GM18858 (cell line): ENCODE results near the gene SIT1.
"Not testable (repeated sequence)": the region's sequence is repeated elsewhere in the genome, so short reads cannot be mapped to it uniquely, and the experiment has no call there.

Experiments
- ATAC-seq: cut with Tn5 transposase; IDR thresholded peaks from one replicate; pipeline ENCODE4 v1.9.1; 2021; ENCODE audit not compliant: unreplicated experiment

Gene SIT1

DNA sequence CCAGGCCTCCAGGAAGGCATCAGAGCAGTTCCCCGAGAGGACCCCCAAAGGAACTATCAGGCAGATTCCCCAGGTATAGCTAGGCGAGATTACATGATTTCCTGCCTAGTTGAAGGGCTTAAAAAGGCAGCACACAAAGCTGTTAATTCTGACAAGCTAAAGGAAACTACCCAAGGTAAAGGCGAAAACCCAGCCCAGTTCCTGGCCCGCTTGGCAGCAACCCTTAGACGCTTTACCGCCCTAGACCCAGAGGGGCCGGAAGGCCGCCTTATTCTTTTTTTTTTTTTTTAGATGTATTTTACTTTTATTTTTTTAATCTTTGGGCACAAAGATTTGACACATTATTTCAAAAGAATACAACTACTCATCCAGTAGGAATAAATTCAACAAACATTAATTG, 12.0 kb downstream of the SIT1 start:
- ATAC-seq, result not testable (repeated sequence)

DNA sequence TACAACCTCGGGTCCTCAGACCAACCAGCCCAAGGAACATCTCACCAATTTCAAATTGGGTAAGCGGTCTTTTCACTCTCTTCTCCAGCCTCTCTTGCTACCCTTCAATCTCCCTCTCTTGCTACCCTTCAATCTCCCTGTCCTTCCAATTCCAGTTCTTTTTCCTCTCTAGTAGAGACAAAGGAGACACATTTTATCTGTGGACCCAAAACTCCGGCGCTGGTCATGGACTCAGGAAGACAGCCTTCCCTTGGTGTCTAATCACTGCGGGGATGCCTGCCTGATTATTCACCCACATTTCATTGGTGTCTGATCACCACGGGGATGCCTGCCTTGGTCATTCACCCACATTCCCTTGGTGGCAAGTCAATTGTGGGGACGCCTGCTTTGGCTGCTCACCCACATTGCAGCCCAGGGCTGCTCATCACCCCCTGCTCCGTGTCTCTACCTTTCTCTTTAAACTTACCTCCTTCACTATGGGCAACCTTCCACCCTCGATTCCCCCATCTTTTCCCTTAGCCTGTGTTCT, 13.2 kb downstream of the SIT1 start:
- ATAC-seq, result not testable (repeated sequence)

GRCh38 chr9:35636877-35637246, 13.9 kb downstream of the SIT1 start:
- ATAC-seq, result not testable (repeated sequence)

DNA sequence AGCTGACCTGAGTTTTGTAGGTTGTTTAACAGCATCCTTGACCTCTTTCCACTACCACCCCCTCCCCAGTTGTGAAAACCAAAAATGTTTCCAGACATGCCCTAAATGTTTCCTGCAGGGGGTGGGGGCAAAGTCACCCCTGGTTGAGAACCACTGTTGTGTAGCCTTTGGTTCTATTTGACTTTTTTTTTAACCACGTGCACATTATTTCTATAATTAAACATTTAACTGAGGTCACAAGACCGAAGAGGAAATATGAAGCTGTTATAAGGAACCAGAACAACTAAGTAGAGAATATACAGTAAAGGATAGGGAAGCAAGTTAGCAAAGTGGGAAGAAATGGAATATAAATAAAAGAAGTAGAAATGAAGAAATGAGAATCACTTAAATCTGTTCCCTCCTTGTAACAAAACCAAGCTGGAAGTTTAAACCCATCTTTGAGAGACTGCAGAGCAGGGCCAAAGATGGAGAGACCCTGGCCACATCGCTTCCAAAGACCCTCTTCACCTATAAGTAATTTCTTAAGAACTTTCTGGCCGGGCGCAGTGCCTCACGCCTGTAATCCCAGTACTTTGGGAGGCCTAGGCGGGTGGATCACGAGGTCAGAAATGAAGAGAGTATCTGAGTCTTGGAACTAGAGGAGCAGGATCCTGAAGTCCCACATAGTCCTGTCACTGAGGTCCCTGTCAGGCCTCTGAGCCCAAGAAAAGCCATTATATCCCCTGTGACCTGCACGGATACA, 14.4 kb downstream of the SIT1 start:
- ATAC-seq, result no peak

DNA sequence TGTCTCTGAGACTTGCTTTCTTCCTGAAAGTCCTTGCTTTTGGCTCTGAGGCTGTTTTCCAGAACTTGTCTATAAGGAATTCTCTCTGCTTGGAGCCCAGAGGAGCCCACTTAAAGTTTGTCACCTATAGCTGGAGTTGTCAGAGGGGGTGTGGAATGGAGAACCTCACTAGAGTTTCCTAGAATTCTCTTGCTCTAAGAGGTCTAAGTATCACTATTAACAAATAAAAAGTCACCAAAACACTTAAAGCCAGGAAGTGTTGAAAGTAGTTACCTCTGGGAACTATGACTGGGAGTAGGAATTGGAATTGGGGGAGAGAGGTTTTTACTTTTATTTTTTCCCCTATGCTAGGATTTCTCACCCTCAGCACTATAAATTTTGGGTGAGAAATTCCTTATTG, 15.0 kb downstream of the SIT1 start:
- ATAC-seq, result no peak

GRCh38 chr9:35629597-35629996, 21.1 kb downstream of the SIT1 start:
- no peak for ATAC-seq

DNA sequence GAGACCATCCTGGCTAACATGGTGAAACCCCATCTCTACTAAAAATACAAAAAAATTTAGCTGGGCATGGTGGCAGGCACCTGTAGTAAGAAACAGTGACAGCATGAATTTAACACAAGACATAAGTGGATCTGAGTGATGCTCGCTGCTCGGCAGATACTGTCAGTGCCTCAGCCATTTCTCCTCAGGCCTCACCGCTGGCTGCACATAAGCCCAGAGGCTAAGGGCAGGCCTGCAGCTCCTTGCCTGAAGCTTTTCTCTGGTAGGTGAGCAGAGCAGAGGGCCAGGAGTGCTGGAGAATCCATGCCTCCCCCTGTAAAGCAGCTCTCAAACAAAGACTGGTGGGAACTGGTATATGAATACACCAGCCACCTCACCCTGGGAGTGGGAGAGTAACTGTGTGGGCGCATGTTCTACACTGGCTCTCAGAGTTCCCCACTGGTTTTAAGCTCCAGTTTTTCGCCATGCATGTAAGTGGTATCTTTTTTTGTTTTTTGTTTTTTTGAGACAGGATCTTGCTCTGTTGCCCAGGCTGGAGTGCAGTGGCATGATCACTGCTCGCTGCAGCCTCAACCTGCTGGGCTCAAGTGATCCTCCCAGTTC, 22.2 kb downstream of the SIT1 start:
- ATAC-seq, result no peak

- ATAC-seq, result no peak
Observed at GRCh38 chr9:35627575-35627974, 23.2 kb downstream of the SIT1 start.

DNA sequence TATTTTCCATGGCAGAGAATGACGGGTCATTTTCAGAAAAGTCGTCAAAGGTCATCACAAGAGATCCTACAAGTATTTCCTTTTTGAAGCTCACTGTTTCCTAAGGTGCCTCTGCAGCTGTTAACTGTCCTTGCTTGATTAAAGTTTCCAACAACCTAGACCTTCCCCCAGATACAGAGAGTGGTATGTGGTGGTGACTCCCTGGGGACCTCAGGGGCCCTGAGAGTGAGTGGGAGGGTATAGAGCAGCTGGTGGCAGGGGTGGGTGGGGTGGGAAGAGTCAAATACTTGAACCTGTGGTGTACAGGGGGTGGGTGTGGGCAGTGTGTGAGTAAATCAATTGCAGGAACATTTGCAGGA, 31.0 kb downstream of the SIT1 start:
- ATAC-seq, result peak; percentile 50

DNA sequence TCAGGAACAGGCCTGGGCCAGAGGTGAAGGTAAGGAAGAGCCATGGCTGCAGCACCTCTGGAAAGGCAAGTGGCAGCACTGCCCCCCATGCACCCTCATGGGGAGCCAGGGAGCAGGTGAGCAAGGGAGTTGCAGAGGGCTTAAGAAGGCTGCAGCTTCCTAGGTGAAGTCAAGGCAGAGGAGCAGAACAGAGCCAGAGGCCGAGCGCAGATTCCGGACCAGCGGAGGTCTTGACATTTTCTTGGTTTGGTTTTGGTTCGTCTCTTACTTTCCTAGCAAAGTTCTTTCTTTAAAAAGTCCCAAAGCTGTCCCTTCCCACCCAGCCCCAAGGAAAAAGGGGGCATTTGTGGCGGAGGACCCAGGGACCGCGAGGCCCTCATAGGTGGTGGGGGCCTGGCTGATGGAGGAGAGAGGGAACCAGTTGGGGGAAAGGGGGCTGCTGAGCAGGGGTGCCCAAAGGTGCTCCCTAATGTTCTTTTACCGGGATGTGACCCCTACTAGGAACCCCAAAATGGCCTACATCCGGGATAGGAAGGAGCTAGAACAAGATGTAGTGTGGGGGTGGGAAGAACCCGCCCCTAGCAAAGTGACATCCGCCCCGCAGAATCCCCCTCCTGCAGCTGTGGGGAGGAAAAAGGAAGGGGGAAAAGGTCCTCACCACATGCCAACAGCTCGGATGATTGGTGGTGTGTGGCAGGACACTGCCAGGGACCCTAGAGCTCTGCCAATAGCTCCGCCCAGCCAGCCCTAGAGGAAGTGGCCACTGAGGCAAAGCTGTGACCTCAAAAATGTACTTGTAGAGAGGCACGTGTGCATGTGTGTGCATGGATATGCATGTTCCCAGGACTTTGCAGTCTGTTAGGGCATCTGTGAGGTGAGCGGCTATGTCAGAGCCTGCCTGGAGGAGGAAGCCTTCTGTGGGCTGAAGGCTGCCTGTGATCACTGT, 31.6 kb downstream of the SIT1 start:
- peak; percentile 29 for ATAC-seq

DNA sequence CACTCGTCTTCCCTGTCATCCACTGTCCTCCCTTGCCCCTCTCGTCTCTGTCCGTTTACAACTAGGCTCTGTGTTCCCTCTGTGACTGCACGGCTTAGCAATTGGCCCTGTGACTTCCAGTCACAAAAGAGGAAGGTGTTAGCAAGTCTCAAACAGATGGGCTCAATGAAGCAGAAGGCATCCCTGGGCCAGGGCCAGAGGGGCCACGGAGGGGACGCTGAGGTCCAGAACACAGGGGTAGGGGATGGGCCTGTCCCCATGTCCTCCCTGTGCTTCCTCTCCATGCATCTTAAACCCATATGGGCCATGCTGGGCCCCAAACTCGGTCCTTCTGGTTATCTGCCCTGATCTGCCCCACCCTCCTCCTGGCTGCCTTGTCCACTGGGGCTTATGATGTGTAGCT, 32.4 kb downstream of the SIT1 start, which contains the start of gene CD72:
TSS of gene CD72 (minus strand) at position 89 of the 403 bp plus-strand sequence. CDS start 110 bp downstream, outside the sequence.
- no peak for ATAC-seq

DNA sequence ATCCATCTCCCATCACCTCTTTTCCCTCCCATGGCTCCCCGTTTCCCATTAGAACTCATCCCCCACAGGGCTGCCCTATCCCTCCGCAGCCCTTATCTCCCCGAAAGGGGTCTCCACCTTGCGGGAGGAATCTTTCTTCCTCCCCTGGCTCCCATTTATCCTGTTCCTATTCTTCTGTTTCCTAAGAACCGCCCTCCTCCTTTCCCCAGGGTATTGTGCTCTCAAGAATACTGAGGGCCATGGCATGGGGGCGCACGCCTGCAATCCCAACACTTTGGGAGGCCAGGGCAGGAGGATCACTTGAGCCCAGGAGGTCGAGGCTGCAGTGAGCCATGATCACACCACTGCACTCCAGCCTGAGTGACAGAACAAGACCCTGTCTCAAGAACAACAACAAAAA, 33.2 kb downstream of the SIT1 start:
- ATAC-seq, result no peak

DNA sequence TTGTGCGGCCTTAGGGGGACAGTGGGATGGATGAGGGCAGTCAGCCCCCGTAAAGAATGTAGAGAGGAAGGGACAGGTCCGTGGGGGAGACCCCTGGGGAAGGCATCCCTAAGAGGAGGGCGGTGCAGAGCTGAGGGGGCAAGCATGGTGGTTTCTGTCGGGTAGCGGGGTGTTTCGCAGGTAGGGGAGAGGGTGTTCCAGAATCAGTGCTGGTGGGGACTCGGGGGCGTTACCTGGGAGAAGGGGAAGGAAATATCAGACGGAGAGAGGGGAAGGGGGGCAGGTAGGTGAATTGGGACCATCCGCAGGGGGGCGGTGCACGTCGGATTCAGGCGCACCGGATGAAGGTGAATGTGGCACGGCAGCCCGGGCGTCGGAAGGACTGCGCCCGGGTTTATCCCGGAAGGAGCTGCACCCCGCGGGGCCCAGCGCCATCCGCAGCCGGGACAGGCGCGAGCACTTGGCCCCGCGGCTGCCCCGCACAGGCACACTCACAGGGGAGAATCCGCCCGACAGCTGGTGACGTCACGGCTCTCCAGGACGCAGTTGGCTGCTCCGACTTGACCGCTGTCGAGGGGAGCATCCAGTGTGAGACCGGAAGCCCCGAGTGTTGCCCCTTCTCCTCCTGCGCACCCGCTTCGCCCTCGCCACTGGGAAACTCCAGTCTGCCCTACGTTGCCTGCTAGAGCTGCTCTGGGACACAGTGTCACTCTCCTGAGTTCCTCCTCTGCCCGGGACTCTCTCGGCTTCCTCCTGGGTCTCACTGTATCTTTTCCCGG, 33.9 kb downstream of the SIT1 start:
- ATAC-seq, result peak; percentile 37

GRCh38 chr9:35615981-35616680, 34.6 kb downstream of the SIT1 start:
- ATAC-seq, result no peak

GRCh38 chr9:35612843-35613242, 37.9 kb downstream of the SIT1 start:
- ATAC-seq, result no peak

- not testable (repeated sequence) for ATAC-seq
Observed at GRCh38 chr9:35612066-35612465, 38.7 kb downstream of the SIT1 start.

- no peak for ATAC-seq
Observed at GRCh38 chr9:35611230-35611797, 39.4 kb downstream of the SIT1 start.

GRCh38 chr9:35609820-35610163, 40.9 kb downstream of the SIT1 start:
- no peak for ATAC-seq

- ATAC-seq, result no peak
Observed at GRCh38 chr9:35609001-35609819, 41.5 kb downstream of the SIT1 start.
